Measurements from ENCODE around the gene PDS5B.

PDS5B gene

GRCh38 chr13:32642858-32643257 is 56.6 kb downstream of the PDS5B start:
- TF ChIP-seq SALL2 (tag by site-specific recombination; IDR thresholded peaks at IDR 0.05; ENCODE audit: borderline replicate concordance) (no peak), ZNF623 (tag by site-specific recombination; IDR thresholded peaks at IDR 0.05) (no peak), INSM2 (tag by site-specific recombination; IDR thresholded peaks at IDR 0.05) (no peak)
- Histone ChIP-seq H3K36me3 (ENCODE audit: control insufficient read depth in 2 of 2, insufficient read depth in 1 of 2, low read length in 2 of 2) (no peaks in the 10 kb centered on the region), H3K27ac (ENCODE audit: extremely low read depth, low read depth, low read length) (no peak overlapping the region), H3K4me1 (ENCODE audit: control insufficient read depth, insufficient read depth, low read length) (peaks cover 3% of the 10 kb centered on the region), H3K9me3 (ENCODE audit: control insufficient read depth, insufficient read depth, low read depth, low read length) (no peaks in the 10 kb centered on the region), H3K4me3 (ENCODE audit: low read depth, low read length) (no peak overlapping the region)
- ChIA-PET CTCF (interaction anchor here (0.6 to 2.2 kb wide), 6 partner anchors 8 to 517 kb away, joined by 3 to 14 read pairs (median 4); no protein-coding TSS in a partner anchor), POLR2A (interaction anchor here (0.7 to 2.0 kb wide), 2 partner anchors 56 to 57 kb away, joined by 3 to 5 read pairs; partner anchors contain the start of gene PDS5B)

- TF ChIP-seq ZNF600 (tag by site-specific recombination; IDR thresholded peaks at IDR 0.05) (0 out of 2 replicates have a peak, but pooled peaks have one; percentile 10), ZNF302 (tag by site-specific recombination; IDR thresholded peaks at IDR 0.05; ENCODE audit: low read depth) (no peak), ZNF777 (tag by site-specific recombination; IDR thresholded peaks at IDR 0.05; ENCODE audit: borderline replicate concordance) (no peak), BCL11B (tag by site-specific recombination; IDR thresholded peaks at IDR 0.05; ENCODE audit: low read depth) (no peak), EGR2 (tag by site-specific recombination; IDR thresholded peaks at IDR 0.05; ENCODE audit: low read depth) (peak; percentile 73), BCL6B (tag by site-specific recombination; IDR thresholded peaks at IDR 0.05) (no peak), ZNF121 (tag by site-specific recombination; IDR thresholded peaks at IDR 0.05) (no peak), ZFHX2 (tag by site-specific recombination; conservative IDR thresholded peaks at IDR 0.05) (peak; percentile 78)
- TF ChIP-seq, protein P1, sequence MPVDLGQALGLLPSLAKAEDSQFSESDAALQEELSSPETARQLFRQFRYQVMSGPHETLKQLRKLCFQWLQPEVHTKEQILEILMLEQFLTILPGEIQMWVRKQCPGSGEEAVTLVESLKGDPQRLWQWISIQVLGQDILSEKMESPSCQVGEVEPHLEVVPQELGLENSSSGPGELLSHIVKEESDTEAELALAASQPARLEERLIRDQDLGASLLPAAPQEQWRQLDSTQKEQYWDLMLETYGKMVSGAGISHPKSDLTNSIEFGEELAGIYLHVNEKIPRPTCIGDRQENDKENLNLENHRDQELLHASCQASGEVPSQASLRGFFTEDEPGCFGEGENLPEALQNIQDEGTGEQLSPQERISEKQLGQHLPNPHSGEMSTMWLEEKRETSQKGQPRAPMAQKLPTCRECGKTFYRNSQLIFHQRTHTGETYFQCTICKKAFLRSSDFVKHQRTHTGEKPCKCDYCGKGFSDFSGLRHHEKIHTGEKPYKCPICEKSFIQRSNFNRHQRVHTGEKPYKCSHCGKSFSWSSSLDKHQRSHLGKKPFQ (tag by site-specific recombination; IDR thresholded peaks at IDR 0.05), result peak; percentile 51; the same call in 1 of the 2 replicates
- H3K4me1 ChIP-seq (ENCODE audit: control insufficient read depth, insufficient read depth, low read length), result peaks cover 12% of the 10 kb centered on the region
- POLR2A ChIA-PET, result no interaction called here
- H3K4me3 ChIP-seq (ENCODE audit: low read depth, low read length), result no peak overlapping the region
- H3K36me3 ChIP-seq (ENCODE audit: control insufficient read depth in 2 of 2, insufficient read depth in 1 of 2, low read length in 2 of 2), result no peaks in the 10 kb centered on the region
- H3K9me3 ChIP-seq (ENCODE audit: control insufficient read depth, insufficient read depth, low read depth, low read length), result no peaks in the 10 kb centered on the region
- CTCF ChIA-PET, result interaction anchor here (0.8 to 1.0 kb wide), 2 partner anchors 60 to 64 kb away, joined by 4 read pairs; partner anchors contain the start of gene PDS5B
- H3K27ac ChIP-seq (ENCODE audit: extremely low read depth, low read depth, low read length), result no peak overlapping the region
Measured at GRCh38 chr13:32645854-32646253, 59.6 kb downstream of the PDS5B start.

GRCh38 chr13:32647926-32648325 is 61.7 kb downstream of the PDS5B start:
- no peak for TF ChIP-seq GFI1B (tag by site-specific recombination; IDR thresholded peaks at IDR 0.05)
- TF ChIP-seq KLF16 (tag by site-specific recombination; IDR thresholded peaks at IDR 0.05), result no peak
- no peak for TF ChIP-seq HOXC10 (CRISPR knock-in tag; IDR thresholded peaks at IDR 0.05)
- TF ChIP-seq ZNF175 (tag by site-specific recombination; IDR thresholded peaks at IDR 0.05), result no peak
- TF ChIP-seq ZNF510 (tag by site-specific recombination; IDR thresholded peaks at IDR 0.05; ENCODE audit: insufficient replicate concordance), result no peak
- no peak for TF ChIP-seq ZNF549 (tag by site-specific recombination; IDR thresholded peaks at IDR 0.05)
- no peak for TF ChIP-seq ZBTB8A (tag by site-specific recombination; IDR thresholded peaks at IDR 0.05)
- Histone ChIP-seq H3K27ac (ENCODE audit: extremely low read depth, low read depth, low read length) (no peak overlapping the region), H3K4me1 (ENCODE audit: control insufficient read depth, insufficient read depth, low read length) (peaks cover 12% of the 10 kb centered on the region), H3K36me3 (ENCODE audit: control insufficient read depth in 2 of 2, insufficient read depth in 1 of 2, low read length in 2 of 2) (peaks cover 0 to 3% of the 10 kb centered on the region in 2 experiments; a peak in 1 of 3 replicates), H3K9me3 (ENCODE audit: control insufficient read depth, insufficient read depth, low read depth, low read length) (no peaks in the 10 kb centered on the region), H3K4me3 (ENCODE audit: low read depth, low read length) (no peak overlapping the region)
- ChIA-PET CTCF (interaction anchor here (0.8 to 1.8 kb wide), 2 partner anchors 8 to 23 kb away, joined by 4 to 6 read pairs; no protein-coding TSS in a partner anchor), POLR2A (no interaction called here)

Data from HEK293 (cell line).